Body of pancreas (tissue), 4 donors: ENCODE data around the gene TTC29. TPM values are rescaled to one million over a fixed set of nuclear protein-coding genes. Genes with fewer than 3 reads are reported as not detected.

Experiments
- ATAC-seq: fragments of 150-250 bp; one replicate; pipeline ENCODE4 v1.9.1; 2016
- DNase-seq, 4 donors: peaks; one replicate each; pipeline ENCODE4 v3.0.0-alpha.2; 2019
- H3K27ac ChIP-seq, 4 donors: fragments of 200-600 bp; sonication (generic); 1 replicate in 3 of 4; 2 replicates in 1 of 4; pipeline versions ENCODE4 v1.5.1 to v1.6.1; 2016 to 2019; ENCODE audit warnings: mild to moderate bottlenecking in 1 of 4, mixed read lengths in 1 of 4, moderate library complexity in 1 of 4
- H3K27me3 ChIP-seq, 2 donors: fragments of 200-600 bp; sonication (generic); one replicate each; pipeline ENCODE4 v1.6.0; 2016; ENCODE audit warnings: mild to moderate bottlenecking in 1 of 2
- H3K36me3 ChIP-seq, 2 donors: fragments of 200-600 bp; sonication (generic); replicated peaks in 1 of 2; 2 replicates each; pipeline ENCODE4 v1.5.1; 2016; ENCODE audit warnings: low read depth in 2 of 2; ENCODE audit not compliant: insufficient read depth in 1 of 2
- H3K4me1 ChIP-seq: fragments of 200-600 bp; sonication (generic); one replicate; pipeline ENCODE4 v1.6.0; 2016
- H3K4me3 ChIP-seq, 2 donors: fragments of 200-600 bp; sonication (generic); 1 replicate in 1 of 2; 2 replicates in 1 of 2; pipeline ENCODE4 v1.5.1; 2016 to 2019
- H3K9me3 ChIP-seq, 3 donors: fragments of 200-600 bp; sonication (generic); 1 replicate in 2 of 3; 2 replicates in 1 of 3; pipeline ENCODE4 v1.5.1; 2016
- CTCF ChIP-seq, 7 experiments: fragments of 450-650 bp in 4 of 7; fragments of 200-600 bp in 3 of 7; sonication (generic) in 3 of 7; IDR thresholded peaks; one replicate each; pipeline ENCODE4 v1.5.1; 2016 to 2019; ENCODE audit warnings: antibody characterized with exemption in 7 of 7
- POLR2A ChIP-seq, 3 donors: fragments of 450-650 bp; IDR thresholded peaks; one replicate each; pipeline ENCODE4 v1.6.1; 2016; ENCODE audit warnings: antibody characterized with exemption in 3 of 3, mild to moderate bottlenecking in 2 of 3
- WGBS, 2 donors: methylation state at CpG; one replicate each; pipeline ENCODE4 v1.1.5; 2017; 5-methylcytosine and 5-hydroxymethylcytosine counted together
- intact Hi-C: fragments of 100-400 bp; cut with DNase I; formaldehyde crosslinking; loops from one replicate; pipeline ENCODE4 v1.15.1; 2023
- total RNA-seq, 2 donors: library from RNA; depleted of rRNA; stranded (reverse); fragments of >200 nt; gene quantifications; one replicate each; pipeline ENCODE4 v1.1.0, GENCODE V29; 2016

Gene TTC29
- total RNA-seq, 2 donors from 2014 or later, result not detected

GRCh38 chr4:146814750-146815149 is 130.9 kb downstream of the TTC29 start:
- no peak for DNase-seq
- Histone ChIP-seq H3K27ac (no peak overlapping the region), H3K27me3 (no peaks in the 10 kb centered on the region), H3K36me3 (no peaks in the 10 kb centered on the region), H3K9me3 (no peaks in the 10 kb centered on the region), H3K4me3 (no peak overlapping the region), H3K4me1 (no peaks in the 10 kb centered on the region)
- 56 to 63% methylated on average over 5 of the region's 5 CpGs for whole genome bisulfite sequencing, 2 donors
- ATAC-seq, result no peak
- TF ChIP-seq CTCF (IDR thresholded peaks at IDR 0.05) (no peak), POLR2A (IDR thresholded peaks at IDR 0.05) (no peak)
- intact Hi-C loops, result no loop called here

- WGBS, 2 donors, result 28 to 32% methylated on average over 2 of the region's 2 CpGs
- Histone ChIP-seq H3K9me3 (no peaks in the 10 kb centered on the region), H3K4me1 (no peaks in the 10 kb centered on the region), H3K36me3 (no peaks in the 10 kb centered on the region), H3K27ac (no peak overlapping the region), H3K27me3 (no peaks in the 10 kb centered on the region), H3K4me3 (no peak overlapping the region)
- TF ChIP-seq CTCF (IDR thresholded peaks at IDR 0.05) (no peak), POLR2A (IDR thresholded peaks at IDR 0.05) (no peak)
- intact Hi-C loops, result no loop called here
- DNase-seq, result no peak
- ATAC-seq, result no peak
Observed at GRCh38 chr4:146795711-146796110, 150.0 kb downstream of the TTC29 start.

GRCh38 chr4:146793727-146794126 is 151.9 kb downstream of the TTC29 start:
- ATAC-seq (no peak), DNase-seq (no peak)
- intact Hi-C loops, result no loop called here

GRCh38 chr4:146791439-146791838 is 154.2 kb downstream of the TTC29 start:
- Histone ChIP-seq H3K4me1 (no peaks in the 10 kb centered on the region), H3K27ac (no peak overlapping the region), H3K4me3 (no peak overlapping the region), H3K27me3 (no peaks in the 10 kb centered on the region), H3K36me3 (no peaks in the 10 kb centered on the region), H3K9me3 (no peaks in the 10 kb centered on the region)
- WGBS, 2 donors, result 22 to 42% methylated on average over 1 of the region's 1 CpG
- no peak for TF ChIP-seq POLR2A (IDR thresholded peaks at IDR 0.05)
- TF ChIP-seq CTCF (IDR thresholded peaks at IDR 0.05), result no peak
- intact Hi-C loops, result no loop called here
- DNase-seq (no peak), ATAC-seq (no peak)

More at GRCh38 chr4:146793727-146794126, 151.9 kb downstream of the TTC29 start:
- no peak overlapping the region for H3K27ac ChIP-seq
- H3K4me3 ChIP-seq, result no peak overlapping the region
- no peaks in the 10 kb centered on the region for H3K4me1 ChIP-seq
- H3K36me3 ChIP-seq, result no peaks in the 10 kb centered on the region
- H3K9me3 ChIP-seq, result no peaks in the 10 kb centered on the region
- H3K27me3 ChIP-seq, result no peaks in the 10 kb centered on the region
- TF ChIP-seq POLR2A (IDR thresholded peaks at IDR 0.05) (no peak), CTCF (IDR thresholded peaks at IDR 0.05) (no peak)

- TF ChIP-seq POLR2A (IDR thresholded peaks at IDR 0.05) (no peak), CTCF (IDR thresholded peaks at IDR 0.05) (no peak)
- intact Hi-C loops, result no loop called here
- no peaks in the 10 kb centered on the region for H3K4me1 ChIP-seq
- H3K4me3 ChIP-seq, result no peak overlapping the region
- H3K27ac ChIP-seq, result no peak overlapping the region
- no peaks in the 10 kb centered on the region for H3K27me3 ChIP-seq
- no peak for ATAC-seq
- DNase-seq, result no peak
- H3K36me3 ChIP-seq, result no peaks in the 10 kb centered on the region
- H3K9me3 ChIP-seq, result no peaks in the 10 kb centered on the region
Observed at GRCh38 chr4:146790515-146790914, 155.1 kb downstream of the TTC29 start.
